Measurements from ENCODE around the gene PALB2. TPM values are rescaled to one million over a fixed set of nuclear protein-coding genes. Genes with fewer than 3 reads are reported as not detected.

The PALB2 gene
- total RNA-seq, 4 donors from 2014 or later: 9.1 to 16.0 (median 12.4) TPM

DNA sequence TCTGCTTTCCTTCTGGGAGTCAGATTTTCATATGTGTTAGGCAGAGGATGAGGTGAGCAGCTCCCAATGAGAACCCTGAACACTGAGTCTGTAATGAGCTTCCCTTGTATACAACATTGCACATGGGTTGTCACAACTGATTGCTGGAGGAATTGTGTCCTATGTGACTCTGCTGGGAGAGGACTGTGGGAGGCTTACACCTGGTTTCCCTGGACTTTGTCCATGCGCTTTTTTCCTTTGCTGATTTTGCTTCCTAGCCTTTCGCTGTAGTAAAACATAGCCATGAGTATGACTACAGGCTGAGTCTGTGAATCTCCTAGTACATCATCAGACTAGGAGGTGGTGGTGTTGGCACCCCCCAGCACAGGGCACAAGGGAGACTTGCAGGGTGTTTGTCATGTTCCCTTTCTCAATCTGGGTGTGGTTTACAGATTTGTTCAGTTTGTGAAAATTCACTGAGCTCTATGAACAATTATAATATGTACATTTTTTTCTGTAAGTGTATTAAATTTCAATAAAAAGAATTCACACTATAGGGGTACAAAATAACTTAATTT, 35.9 kb upstream of the PALB2 start:
- intact Hi-C loops (cut with DNase I): no loop called here
- peaks cover 0 to 67% (median 3%) of the 10 kb centered on the region in 3 donors for H3K36me3 ChIP-seq
- peaks cover 13 to 34% (median 14%) of the 10 kb centered on the region in 3 donors for H3K4me1 ChIP-seq
- WGBS, 2 donors: 73 to 100% methylated on average over 2 of the region's 2 CpGs
- H3K9me3 ChIP-seq: no peaks in the 10 kb centered on the region
- no peaks in the 10 kb centered on the region for H3K27me3 ChIP-seq
- no peak overlapping the region for H3K4me3 ChIP-seq
- no peak for TF ChIP-seq POLR2A (IDR thresholded peaks at IDR 0.05)
- TF ChIP-seq CTCF (IDR thresholded peaks at IDR 0.05): no peak
- DNase-seq: no peak
- no peak overlapping the region for H3K27ac ChIP-seq

DNA sequence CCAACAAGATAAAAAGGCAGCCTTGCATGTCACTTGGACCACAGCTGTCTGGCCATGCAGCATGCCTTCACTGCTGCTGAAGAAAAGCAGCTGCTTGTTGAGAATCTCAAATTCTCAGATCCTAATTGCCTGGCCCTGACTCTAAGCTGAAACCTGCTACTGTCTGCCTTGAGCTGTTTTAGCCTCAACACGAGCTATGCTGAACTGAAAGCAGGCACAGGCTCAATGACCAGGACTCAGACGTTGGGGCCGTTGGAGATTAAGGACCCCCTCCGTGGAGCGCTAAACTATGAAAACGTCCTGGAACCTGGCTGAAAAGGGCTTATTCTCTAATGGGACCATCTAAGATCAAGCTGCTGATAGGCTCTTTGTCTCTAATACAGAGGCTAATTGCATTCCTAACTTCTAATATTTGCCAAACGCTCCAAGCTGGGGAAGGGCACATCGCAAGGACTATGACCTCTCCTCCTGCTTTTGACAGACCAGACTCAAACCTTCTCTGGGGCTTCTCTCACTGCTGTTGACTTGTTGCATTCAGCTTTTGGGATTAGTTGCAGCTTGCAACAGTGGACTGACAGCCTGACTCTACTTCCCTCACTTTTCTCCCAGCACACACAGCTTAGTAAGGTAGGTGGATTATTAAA, 33.0 kb upstream of the PALB2 start:
- no peak for DNase-seq
- no peak overlapping the region for H3K27ac ChIP-seq
- H3K4me3 ChIP-seq: no peak overlapping the region
- no peaks in the 10 kb centered on the region for H3K27me3 ChIP-seq
- TF ChIP-seq POLR2A (IDR thresholded peaks at IDR 0.05) (no peak), CTCF (IDR thresholded peaks at IDR 0.05) (no peak)
- 65 to 87% methylated on average over 5 to 8 of the region's 8 CpGs for WGBS, 2 donors
- H3K9me3 ChIP-seq: no peaks in the 10 kb centered on the region
- intact Hi-C loops (cut with DNase I): no loop called here
- H3K36me3 ChIP-seq: peaks cover 7 to 75% (median 8%) of the 10 kb centered on the region in 3 donors
- H3K4me1 ChIP-seq: peaks cover 7 to 12% (median 9%) of the 10 kb centered on the region in 3 donors

- WGBS, 2 donors: 80 to 93% methylated on average over 3 to 4 of the region's 4 CpGs
- Histone ChIP-seq H3K36me3 (peaks cover 28 to 100% (median 31%) of the 10 kb centered on the region in 3 donors), H3K27ac (no peak overlapping the region), H3K4me1 (no peaks in the 10 kb centered on the region), H3K4me3 (no peak overlapping the region), H3K9me3 (no peaks in the 10 kb centered on the region), H3K27me3 (no peaks in the 10 kb centered on the region)
- intact Hi-C loops (cut with DNase I): no loop called here
- DNase-seq: no peak
- TF ChIP-seq POLR2A (IDR thresholded peaks at IDR 0.05): no peak
- TF ChIP-seq CTCF (IDR thresholded peaks at IDR 0.05): no peak
These were observed 29.1 kb upstream of the PALB2 start for GRCh38 chr16:23670137-23670776.

DNA sequence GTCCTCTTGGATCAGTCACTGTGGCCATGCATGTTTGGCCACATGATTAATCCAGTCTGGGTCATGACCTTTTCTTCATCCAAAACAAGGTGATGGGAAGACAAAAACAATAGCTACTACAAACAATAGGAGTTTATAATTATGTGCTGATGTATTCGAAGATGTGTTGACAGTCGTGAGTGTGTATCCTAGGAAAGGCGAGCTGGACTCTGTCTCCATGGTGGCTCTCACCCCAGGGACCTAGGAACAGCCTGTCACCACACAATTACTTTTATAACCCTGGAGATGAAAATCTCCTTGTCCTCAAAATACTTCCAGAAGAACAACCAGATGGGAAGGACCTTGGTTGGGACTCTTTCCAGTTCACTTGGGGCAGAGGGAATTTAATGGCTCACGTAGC, 27.8 kb upstream of the PALB2 start:
- peaks cover 28 to 100% (median 43%) of the 10 kb centered on the region in 3 donors for H3K36me3 ChIP-seq
- intact Hi-C loops (cut with DNase I): no loop called here
- H3K4me3 ChIP-seq: no peak overlapping the region
- H3K4me1 ChIP-seq: no peaks in the 10 kb centered on the region
- no peak for DNase-seq
- no peaks in the 10 kb centered on the region for H3K9me3 ChIP-seq
- no peak overlapping the region for H3K27ac ChIP-seq
- no peaks in the 10 kb centered on the region for H3K27me3 ChIP-seq
- no peak for TF ChIP-seq POLR2A (IDR thresholded peaks at IDR 0.05)
- TF ChIP-seq CTCF (IDR thresholded peaks at IDR 0.05): no peak
- WGBS, 2 donors: 84 to 94% methylated on average over 4 of the region's 4 CpGs

DNA sequence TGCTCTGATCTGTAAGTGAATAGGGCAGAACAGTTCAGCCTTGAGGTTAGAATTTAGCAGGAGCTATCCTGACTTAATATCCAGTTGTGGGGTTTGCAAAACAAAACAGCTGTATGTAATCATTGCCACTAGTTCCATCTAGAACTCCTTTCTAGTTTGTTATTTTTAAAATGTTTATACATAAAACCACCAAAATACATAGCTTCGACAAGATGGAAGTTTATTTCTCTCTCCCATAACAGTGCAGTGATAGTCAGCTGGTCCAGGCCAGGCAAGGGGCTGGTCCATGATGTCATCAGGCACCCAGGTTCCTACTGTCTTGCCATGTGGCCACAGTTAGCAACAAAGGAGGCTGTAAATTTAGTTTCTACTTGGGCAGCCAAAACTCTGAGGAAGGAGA, 27.1 kb upstream of the PALB2 start:
- intact Hi-C loops (cut with DNase I): no loop called here
- no peak overlapping the region for H3K27ac ChIP-seq
- H3K4me1 ChIP-seq: no peaks in the 10 kb centered on the region
- TF ChIP-seq POLR2A (IDR thresholded peaks at IDR 0.05) (no peak), CTCF (IDR thresholded peaks at IDR 0.05) (no peak)
- H3K36me3 ChIP-seq: peaks cover 28 to 100% (median 44%) of the 10 kb centered on the region in 3 donors
- WGBS, 2 donors: 77 to 86% methylated on average over 1 of the region's 1 CpG
- H3K27me3 ChIP-seq: no peaks in the 10 kb centered on the region
- H3K4me3 ChIP-seq: no peak overlapping the region
- no peaks in the 10 kb centered on the region for H3K9me3 ChIP-seq
- no peak for DNase-seq

Data from esophagus squamous epithelium (tissue), 5 donors.